Measurements from ENCODE around the gene PAWR.
"Not testable (repeated sequence)": the region's sequence is repeated elsewhere in the genome, so short reads cannot be mapped to it uniquely, and the experiment has no call there.

Gene PAWR

DNA sequence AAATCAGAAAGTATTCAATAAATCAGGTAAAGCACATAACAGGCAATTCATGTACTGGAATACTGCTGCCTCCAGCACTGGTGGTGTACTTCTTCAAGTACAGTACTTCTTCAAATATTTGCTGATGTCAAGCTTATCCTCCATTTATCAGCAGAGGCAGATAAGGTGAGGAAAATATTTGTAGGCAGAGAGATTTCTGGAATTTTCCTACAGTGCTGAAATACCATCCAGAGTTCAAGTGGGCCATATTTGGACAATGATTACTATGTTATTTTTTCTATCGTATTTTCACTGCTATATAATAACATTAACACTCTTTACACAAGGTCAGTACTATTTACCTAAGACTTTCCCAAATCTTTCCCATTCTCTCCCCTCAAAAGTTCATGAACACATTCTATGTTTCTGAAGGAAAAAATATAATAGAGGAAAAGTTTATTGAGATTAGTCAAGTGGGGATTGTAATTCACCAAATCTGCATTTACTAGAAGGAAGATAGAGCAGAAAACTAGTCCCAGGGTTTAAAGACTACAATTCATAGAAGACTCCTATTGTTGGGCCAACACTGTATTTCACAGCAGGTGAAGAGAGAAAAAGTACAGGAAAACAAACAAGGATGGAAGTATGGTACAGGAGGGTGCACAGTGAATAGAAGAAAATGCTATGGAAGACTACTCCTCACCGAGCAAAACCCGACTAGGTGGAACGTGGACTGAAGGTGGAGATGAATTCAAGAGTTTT is 141.1 kb downstream of the PAWR start:
- CTCF ChIA-PET: interaction anchor here (1.0 to 3.9 kb wide), 6 partner anchors 10 to 189 kb away, joined by 3 to 24 read pairs (median 7); no protein-coding TSS in a partner anchor
- H3K4me3 ChIP-seq (ENCODE audit: low read depth, low read length): no peak overlapping the region
- DNase-seq (ENCODE audit: low read depth, low spot score): no peak
- POLR2A ChIA-PET: no interaction called here
- TF ChIP-seq, protein P1, sequence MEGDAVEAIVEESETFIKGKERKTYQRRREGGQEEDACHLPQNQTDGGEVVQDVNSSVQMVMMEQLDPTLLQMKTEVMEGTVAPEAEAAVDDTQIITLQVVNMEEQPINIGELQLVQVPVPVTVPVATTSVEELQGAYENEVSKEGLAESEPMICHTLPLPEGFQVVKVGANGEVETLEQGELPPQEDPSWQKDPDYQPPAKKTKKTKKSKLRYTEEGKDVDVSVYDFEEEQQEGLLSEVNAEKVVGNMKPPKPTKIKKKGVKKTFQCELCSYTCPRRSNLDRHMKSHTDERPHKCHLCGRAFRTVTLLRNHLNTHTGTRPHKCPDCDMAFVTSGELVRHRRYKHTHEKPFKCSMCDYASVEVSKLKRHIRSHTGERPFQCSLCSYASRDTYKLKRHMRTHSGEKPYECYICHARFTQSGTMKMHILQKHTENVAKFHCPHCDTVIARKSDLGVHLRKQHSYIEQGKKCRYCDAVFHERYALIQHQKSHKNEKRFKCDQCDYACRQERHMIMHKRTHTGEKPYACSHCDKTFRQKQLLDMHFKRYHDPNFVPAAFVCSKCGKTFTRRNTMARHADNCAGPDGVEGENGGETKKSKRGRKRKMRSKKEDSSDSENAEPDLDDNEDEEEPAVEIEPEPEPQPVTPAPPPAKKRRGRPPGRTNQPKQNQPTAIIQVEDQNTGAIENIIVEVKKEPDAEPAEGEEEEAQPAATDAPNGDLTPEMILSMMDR (IDR thresholded peaks at IDR 0.05; ENCODE audit: insufficient read depth, low read length, missing control alignments): no peak

DNA sequence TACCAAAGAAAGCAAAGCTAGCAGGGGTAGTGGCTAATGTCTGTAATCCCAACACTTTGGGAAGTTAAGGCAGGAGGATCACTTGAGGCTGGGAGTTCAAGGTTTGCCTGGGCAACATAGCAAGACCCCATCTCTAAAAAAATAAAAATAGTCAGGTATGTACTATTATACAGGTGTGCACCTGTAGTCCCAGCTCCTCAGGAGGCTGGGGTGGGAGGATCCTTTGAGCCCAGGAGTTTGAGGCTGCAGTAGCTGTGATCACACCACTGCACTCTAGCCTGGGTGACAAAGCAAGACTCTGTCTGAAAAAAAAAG is 142.2 kb downstream of the PAWR start:
- POLR2A ChIA-PET: no interaction called here
- CTCF ChIA-PET: interaction anchor here (0.7 to 3.9 kb wide), 15 partner anchors 12 to 638 kb away, joined by 3 to 26 read pairs (median 7); partner anchors contain the start of gene PAWR
- no peak overlapping the region for H3K4me3 ChIP-seq (ENCODE audit: low read depth, low read length)
- TF ChIP-seq, protein P1 (IDR thresholded peaks at IDR 0.05; ENCODE audit: insufficient read depth, low read length, missing control alignments): no peak
- no peak for DNase-seq (ENCODE audit: low read depth, low spot score)

DNA sequence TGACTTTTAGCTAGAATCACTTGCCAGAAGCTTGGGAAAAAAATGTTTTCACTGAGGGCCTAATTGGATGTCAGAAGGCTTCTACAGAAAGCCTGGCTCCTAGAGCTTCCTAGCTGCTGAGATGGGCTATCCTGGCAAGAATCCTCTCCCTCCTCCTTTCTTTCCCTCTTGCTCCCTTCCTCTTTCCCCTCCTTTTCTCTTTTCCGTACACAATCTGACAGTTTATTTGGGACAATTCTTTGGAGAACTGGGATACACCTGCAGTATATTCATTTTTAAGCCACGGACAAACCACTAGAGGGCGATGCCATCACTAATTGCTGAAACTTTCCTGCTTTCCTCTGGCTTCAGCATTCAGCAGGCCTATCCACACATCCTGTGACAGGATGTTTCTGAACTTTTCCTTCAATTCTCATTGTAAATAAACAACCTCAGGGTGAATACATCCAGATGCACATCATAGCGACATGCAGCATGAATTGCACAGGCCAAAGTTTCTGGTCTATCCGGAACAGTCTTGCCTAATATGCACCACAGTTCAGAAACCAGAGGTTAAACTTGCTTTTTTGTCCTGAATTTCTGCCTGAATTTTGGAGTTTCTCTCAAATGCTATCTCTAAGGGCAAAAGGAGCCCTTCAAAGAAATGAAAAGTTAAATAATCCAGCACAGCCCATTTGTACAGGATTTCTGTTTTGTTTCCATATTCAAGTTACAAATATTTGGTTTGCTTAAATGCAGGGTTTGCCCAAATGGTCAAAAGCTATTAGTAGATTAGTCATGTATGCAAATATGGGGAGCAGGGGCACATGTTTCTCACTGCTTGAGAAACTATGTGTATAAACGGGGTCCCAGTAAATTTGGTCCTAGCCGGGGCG is 142.8 kb downstream of the PAWR start:
- TF ChIP-seq, protein P1 (IDR thresholded peaks at IDR 0.05; ENCODE audit: insufficient read depth, low read length, missing control alignments): peak; percentile 55
- POLR2A ChIA-PET: interaction anchor here (0.6 to 2.2 kb wide), 8 partner anchors 15 to 369 kb away, joined by 3 to 17 read pairs (median 5); partner anchors contain the start of gene PAWR
- CTCF ChIA-PET: interaction anchor here (0.7 to 3.9 kb wide), 24 partner anchors 12 to 639 kb away, joined by 3 to 26 read pairs (median 4); partner anchors contain the start of gene PAWR
- DNase-seq (ENCODE audit: low read depth, low spot score): no peak
- H3K4me3 ChIP-seq (ENCODE audit: low read depth, low read length): no peak overlapping the region

DNA sequence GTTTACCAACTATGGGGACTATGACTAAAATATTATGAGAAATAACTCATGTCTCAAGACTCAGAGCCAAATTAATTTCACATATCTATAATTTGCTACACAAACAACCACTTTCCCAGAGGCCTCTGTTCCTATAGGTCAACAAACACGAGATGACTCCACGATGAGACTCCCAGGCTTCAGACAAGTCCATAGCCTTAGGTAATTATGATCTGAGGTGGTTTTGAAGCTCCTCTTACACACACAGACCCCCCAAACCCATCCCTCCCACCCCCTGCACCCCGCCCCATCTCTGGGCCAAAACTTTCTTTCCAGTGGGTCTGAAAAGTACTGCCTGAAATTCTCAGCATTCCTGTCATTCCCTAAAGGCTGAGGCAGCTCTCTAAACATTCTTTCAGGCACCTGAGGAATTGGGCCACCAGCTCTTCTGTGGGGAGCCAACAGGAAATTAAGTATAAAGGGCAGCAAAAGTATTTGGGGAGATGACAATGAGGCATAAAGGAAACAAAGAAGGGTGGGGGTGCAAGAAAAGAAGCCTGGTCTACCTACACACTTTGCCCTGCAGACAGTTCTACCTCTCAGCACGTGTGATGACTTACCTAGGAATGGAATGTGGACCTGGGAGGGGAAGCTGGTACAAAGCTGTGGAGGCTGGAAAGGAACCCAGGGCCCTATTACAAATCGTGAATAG is 143.6 kb downstream of the PAWR start:
- CTCF ChIA-PET: interaction anchor here (0.7 to 3.9 kb wide), 16 partner anchors 11 to 249 kb away, joined by 3 to 26 read pairs (median 4); no protein-coding TSS in a partner anchor
- peak; percentile 70 for DNase-seq (ENCODE audit: low read depth, low spot score)
- no peak overlapping the region for H3K4me3 ChIP-seq (ENCODE audit: low read depth, low read length)
- POLR2A ChIA-PET: interaction anchor here (0.5 to 2.2 kb wide), 10 partner anchors 13 to 369 kb away, joined by 3 to 17 read pairs (median 4); partner anchors contain the start of gene PAWR
- TF ChIP-seq, protein P1 (IDR thresholded peaks at IDR 0.05; ENCODE audit: insufficient read depth, low read length, missing control alignments): no peak

DNA sequence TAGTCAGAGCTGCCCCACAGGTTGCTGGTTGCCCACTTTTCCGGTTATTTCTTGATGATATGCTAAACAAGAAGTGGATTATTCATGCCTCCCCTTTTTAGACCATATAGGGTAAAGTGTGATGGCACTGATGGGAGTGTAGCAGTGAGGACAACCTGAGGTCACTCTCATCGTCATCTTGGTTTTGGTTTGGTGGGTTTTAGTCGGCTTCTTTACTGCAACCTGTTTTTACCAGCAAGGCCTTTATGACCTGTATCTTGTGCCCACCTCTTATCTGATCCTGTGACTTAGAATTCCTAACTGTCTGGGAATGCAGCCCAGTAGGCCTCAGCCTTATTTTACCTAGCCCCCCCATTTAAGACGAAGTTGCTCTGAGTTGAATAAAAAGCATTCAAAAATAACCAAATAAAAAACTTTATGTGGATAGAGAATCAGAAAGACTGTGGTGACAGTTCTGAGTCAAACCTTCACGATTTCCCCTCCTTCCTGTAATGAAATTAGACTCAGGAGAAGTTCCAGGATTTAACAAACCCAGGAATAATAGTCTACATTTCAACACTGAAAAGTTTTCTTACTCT is 144.2 kb downstream of the PAWR start:
- ChIA-PET POLR2A (interaction anchor here (0.5 to 2.2 kb wide), 8 partner anchors 12 to 146 kb away, joined by 3 to 17 read pairs (median 5); partner anchors contain the start of gene PAWR), CTCF (interaction anchor here (0.8 to 3.9 kb wide), 11 partner anchors 10 to 196 kb away, joined by 3 to 26 read pairs (median 7); no protein-coding TSS in a partner anchor)
- no peak for DNase-seq (ENCODE audit: low read depth, low spot score)
- TF ChIP-seq, protein P1 (IDR thresholded peaks at IDR 0.05; ENCODE audit: insufficient read depth, low read length, missing control alignments): no peak
- H3K4me3 ChIP-seq (ENCODE audit: low read depth, low read length): no peak overlapping the region

DNA sequence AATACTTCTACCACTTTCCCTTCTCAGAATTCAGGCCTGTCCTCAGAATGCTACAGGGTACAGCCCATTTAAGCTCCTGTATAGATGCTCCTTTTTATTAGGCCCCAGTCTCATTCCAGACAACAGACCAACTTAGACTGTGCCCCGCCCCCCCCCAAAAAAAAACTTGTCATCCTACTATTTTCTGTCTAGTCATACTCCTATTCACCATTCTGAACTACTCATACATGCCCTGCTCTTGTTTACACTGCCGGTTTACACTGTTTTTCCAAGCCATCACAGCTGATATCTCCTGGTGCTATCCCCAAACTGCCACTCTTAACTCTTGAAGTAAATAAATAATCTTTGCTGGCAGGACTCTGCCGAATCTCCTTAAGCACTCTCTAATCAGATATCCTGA is 146.3 kb downstream of the PAWR start:
- DNase-seq (ENCODE audit: low read depth, low spot score); CTCF ChIA-PET; POLR2A ChIA-PET: not testable (repeated sequence)

More for the DNA sequence above, 146.3 kb downstream of the PAWR start:
- not testable (repeated sequence) for H3K4me3 ChIP-seq (ENCODE audit: low read depth, low read length)
